ENCODE results near the gene MTHFR. TPM values are rescaled to one million over a fixed set of nuclear protein-coding genes. Genes with fewer than 3 reads are reported as not detected.

The MTHFR gene
- total RNA-seq, 2 donors from 2014 or later, result 26.4 to 30.1 TPM

- H3K27ac ChIP-seq, result no peak overlapping the region
- intact Hi-C loops (cut with DNase I), result no loop called here
- 71 to 77% methylated on average over 6 of the region's 6 CpGs for WGBS, 2 donors
- TF ChIP-seq POLR2A (IDR thresholded peaks at IDR 0.05), result no peak
- TF ChIP-seq, protein P1, sequence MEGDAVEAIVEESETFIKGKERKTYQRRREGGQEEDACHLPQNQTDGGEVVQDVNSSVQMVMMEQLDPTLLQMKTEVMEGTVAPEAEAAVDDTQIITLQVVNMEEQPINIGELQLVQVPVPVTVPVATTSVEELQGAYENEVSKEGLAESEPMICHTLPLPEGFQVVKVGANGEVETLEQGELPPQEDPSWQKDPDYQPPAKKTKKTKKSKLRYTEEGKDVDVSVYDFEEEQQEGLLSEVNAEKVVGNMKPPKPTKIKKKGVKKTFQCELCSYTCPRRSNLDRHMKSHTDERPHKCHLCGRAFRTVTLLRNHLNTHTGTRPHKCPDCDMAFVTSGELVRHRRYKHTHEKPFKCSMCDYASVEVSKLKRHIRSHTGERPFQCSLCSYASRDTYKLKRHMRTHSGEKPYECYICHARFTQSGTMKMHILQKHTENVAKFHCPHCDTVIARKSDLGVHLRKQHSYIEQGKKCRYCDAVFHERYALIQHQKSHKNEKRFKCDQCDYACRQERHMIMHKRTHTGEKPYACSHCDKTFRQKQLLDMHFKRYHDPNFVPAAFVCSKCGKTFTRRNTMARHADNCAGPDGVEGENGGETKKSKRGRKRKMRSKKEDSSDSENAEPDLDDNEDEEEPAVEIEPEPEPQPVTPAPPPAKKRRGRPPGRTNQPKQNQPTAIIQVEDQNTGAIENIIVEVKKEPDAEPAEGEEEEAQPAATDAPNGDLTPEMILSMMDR (IDR thresholded peaks at IDR 0.05), result no peak
- peaks cover 0 to 8% of the 10 kb centered on the region in 2 donors for H3K27me3 ChIP-seq
- no peaks in the 10 kb centered on the region for H3K9me3 ChIP-seq
- no peaks in the 10 kb centered on the region for H3K36me3 ChIP-seq (replicated peaks in 1 of 2; ENCODE audit: insufficient read depth in 1 of 2, low read depth in 2 of 2)
- no peak overlapping the region for H3K4me3 ChIP-seq
- DNase-seq (no peak), ATAC-seq (no peak)
- peaks cover 7% of the 10 kb centered on the region for H3K4me1 ChIP-seq
Measured at GRCh38 chr1:11761285-11761684, 44.5 kb downstream of the MTHFR start.

DNA sequence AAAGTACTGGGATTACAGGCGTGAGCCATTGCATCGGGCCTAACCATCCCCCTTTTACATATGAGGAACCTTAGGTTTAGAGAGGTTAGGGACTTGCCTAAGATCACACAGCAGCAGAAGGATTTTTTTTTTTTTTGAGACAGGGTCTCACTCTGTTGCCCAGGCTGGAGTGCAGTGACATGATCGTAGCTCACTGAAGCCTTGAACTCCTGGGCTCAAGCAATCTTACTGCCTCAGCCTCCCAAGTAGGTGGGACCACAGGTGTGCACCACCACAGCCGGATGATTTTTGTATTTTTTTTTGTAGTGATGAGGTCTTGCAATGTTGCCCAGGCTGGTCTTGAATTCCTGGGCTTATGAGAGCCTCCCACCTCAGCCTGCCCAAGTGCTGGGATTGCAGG, 46.0 kb downstream of the MTHFR start:
- intact Hi-C loops (cut with DNase I), result no loop called here
- H3K27me3 ChIP-seq, result peaks cover 0 to 8% of the 10 kb centered on the region in 2 donors
- no peak overlapping the region for H3K4me3 ChIP-seq
- no peaks in the 10 kb centered on the region for H3K9me3 ChIP-seq
- peaks cover 19% of the 10 kb centered on the region for H3K4me1 ChIP-seq
- TF ChIP-seq POLR2A (IDR thresholded peaks at IDR 0.05), result no peak
- TF ChIP-seq, protein P1 (IDR thresholded peaks at IDR 0.05), result no peak
- ATAC-seq (no peak), DNase-seq (no peak)
- no peaks in the 10 kb centered on the region for H3K36me3 ChIP-seq (replicated peaks in 1 of 2; ENCODE audit: insufficient read depth in 1 of 2, low read depth in 2 of 2)
- H3K27ac ChIP-seq, result no peak overlapping the region
- WGBS, 2 donors, result 90 to 95% methylated on average over 4 of the region's 4 CpGs

DNA sequence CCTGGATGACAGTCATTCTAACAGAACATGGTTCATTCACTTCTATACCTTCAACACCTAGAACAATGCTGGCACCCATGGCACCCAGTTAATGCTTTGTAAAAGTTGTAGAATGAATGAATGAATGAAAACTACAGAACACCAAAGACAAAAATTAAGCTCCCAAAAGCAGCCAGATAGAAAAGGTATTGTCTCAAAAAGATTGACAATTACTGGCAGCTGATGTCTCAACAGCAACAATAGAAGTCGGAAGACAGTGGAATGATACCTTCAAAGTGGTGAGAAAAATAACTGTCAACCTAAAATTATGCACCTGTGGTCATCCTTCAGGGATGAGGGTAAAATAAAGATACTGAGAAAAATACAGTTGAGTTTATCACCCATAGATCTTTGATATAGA, 48.7 kb downstream of the MTHFR start:
- H3K27me3 ChIP-seq, result peaks cover 0 to 6% of the 10 kb centered on the region in 2 donors
- peaks cover 29% of the 10 kb centered on the region for H3K4me1 ChIP-seq
- intact Hi-C loops (cut with DNase I), result no loop called here
- no peaks in the 10 kb centered on the region for H3K36me3 ChIP-seq (replicated peaks in 1 of 2; ENCODE audit: insufficient read depth in 1 of 2, low read depth in 2 of 2)
- no peak for DNase-seq
- no peak overlapping the region for H3K27ac ChIP-seq
- H3K9me3 ChIP-seq, result no peaks in the 10 kb centered on the region
- TF ChIP-seq, protein P1 (IDR thresholded peaks at IDR 0.05), result no peak
- TF ChIP-seq POLR2A (IDR thresholded peaks at IDR 0.05), result no peak
- WGBS, 2 donors, result 87 to 92% methylated on average over 1 of the region's 1 CpG
- H3K4me3 ChIP-seq, result no peak overlapping the region
- no peak for ATAC-seq

GRCh38 chr1:11753555-11754208, 52.1 kb downstream of the MTHFR start:
- intact Hi-C loops (cut with DNase I), result no loop called here

More at GRCh38 chr1:11753555-11754208, 52.1 kb downstream of the MTHFR start:
- no peaks in the 10 kb centered on the region for H3K9me3 ChIP-seq
- DNase-seq, result no peak
- H3K4me1 ChIP-seq, result peaks cover 31% of the 10 kb centered on the region
- no peak for ATAC-seq
- TF ChIP-seq POLR2A (IDR thresholded peaks at IDR 0.05), result no peak
- TF ChIP-seq, protein P1 (IDR thresholded peaks at IDR 0.05), result no peak
- H3K27me3 ChIP-seq, result no peaks in the 10 kb centered on the region
- H3K36me3 ChIP-seq (replicated peaks in 1 of 2; ENCODE audit: insufficient read depth in 1 of 2, low read depth in 2 of 2), result peaks cover 0 to 2% of the 10 kb centered on the region in 2 donors
- 48 to 49% methylated on average over 4 to 7 of the region's 7 CpGs for WGBS, 2 donors
- no peak overlapping the region for H3K27ac ChIP-seq
- no peak overlapping the region for H3K4me3 ChIP-seq
